KOPT-K1 (cell line): ENCODE data around the gene HADHB.
A peak's percentile ranks its signal among the peaks of the same experiment; 100 is the strongest.
"Not testable (repeated sequence)": the region's sequence is repeated elsewhere in the genome, so short reads cannot be mapped to it uniquely, and the experiment has no call there.

ENCODE experiments used
- H3K27ac ChIP-seq: fragments of 200-600 bp; sonication (generic); 2 replicates; pipeline ENCODE4 v1.5.1; 2016; ENCODE audit warnings: antibody characterized with exemption, mild to moderate bottlenecking, low read depth, low read length; ENCODE audit not compliant: poor library complexity, severe bottlenecking
- H3K36me3 ChIP-seq: fragments of 200-600 bp; sonication (generic); 2 replicates; pipeline ENCODE4 v1.5.1; 2017; ENCODE audit warnings: antibody characterized with exemption, mild to moderate bottlenecking, low read length, moderate library complexity; ENCODE audit not compliant: insufficient read depth
- H3K9me3 ChIP-seq: fragments of 200-600 bp; sonication (generic); 2 replicates; pipeline ENCODE4 v1.5.1; 2017; ENCODE audit warnings: antibody characterized with exemption, low read length, mild to moderate bottlenecking; ENCODE audit not compliant: insufficient read depth, poor library complexity, severe bottlenecking

Gene HADHB

GRCh38 chr2:26324479-26324878 lies 79.7 kb downstream of the HADHB start:
- H3K27ac ChIP-seq, H3K9me3 ChIP-seq, H3K36me3 ChIP-seq: not testable (repeated sequence)

GRCh38 chr2:26324903-26325302 lies 80.2 kb downstream of the HADHB start:
- Histone ChIP-seq H3K36me3 (no peaks in the 10 kb centered on the region), H3K27ac (no peak overlapping the region), H3K9me3 (no peaks in the 10 kb centered on the region)

- Histone ChIP-seq H3K36me3 (no peaks in the 10 kb centered on the region), H3K27ac (no peak overlapping the region), H3K9me3 (no peaks in the 10 kb centered on the region)
Observed at GRCh38 chr2:26325851-26326250, 81.1 kb downstream of the HADHB start.

GRCh38 chr2:26326514-26326913 lies 81.8 kb downstream of the HADHB start:
- Histone ChIP-seq H3K9me3 (no peaks in the 10 kb centered on the region), H3K36me3 (no peaks in the 10 kb centered on the region), H3K27ac (no peak overlapping the region)

- H3K9me3 ChIP-seq = no peaks in the 10 kb centered on the region
- no peak overlapping the region for H3K27ac ChIP-seq
- no peaks in the 10 kb centered on the region for H3K36me3 ChIP-seq
Observed at GRCh38 chr2:26327291-26328272, 82.8 kb downstream of the HADHB start.

- H3K36me3 ChIP-seq, H3K9me3 ChIP-seq, H3K27ac ChIP-seq: not testable (repeated sequence)
Observed at GRCh38 chr2:26329083-26329482, 84.3 kb downstream of the HADHB start.

- no peaks in the 10 kb centered on the region for H3K9me3 ChIP-seq
- H3K27ac ChIP-seq = peak overlapping the region; percentile 16
- H3K36me3 ChIP-seq = no peaks in the 10 kb centered on the region
Observed at GRCh38 chr2:26330114-26330549, 85.4 kb downstream of the HADHB start.

GRCh38 chr2:26330604-26331003 lies 85.9 kb downstream of the HADHB start:
- Histone ChIP-seq H3K9me3 (no peaks in the 10 kb centered on the region), H3K27ac (peak overlapping the region; percentile 16), H3K36me3 (no peaks in the 10 kb centered on the region)

- H3K9me3 ChIP-seq, H3K36me3 ChIP-seq, H3K27ac ChIP-seq: not testable (repeated sequence)
Observed at GRCh38 chr2:26331321-26331720, 86.6 kb downstream of the HADHB start.

GRCh38 chr2:26333293-26333692 lies 88.6 kb downstream of the HADHB start:
- Histone ChIP-seq H3K27ac (no peak overlapping the region), H3K9me3 (no peaks in the 10 kb centered on the region), H3K36me3 (no peaks in the 10 kb centered on the region)

- H3K27ac ChIP-seq = no peak overlapping the region
- H3K9me3 ChIP-seq = no peaks in the 10 kb centered on the region
- H3K36me3 ChIP-seq = no peaks in the 10 kb centered on the region
Observed at GRCh38 chr2:26335231-26335630, 90.5 kb downstream of the HADHB start.

- H3K9me3 ChIP-seq = no peaks in the 10 kb centered on the region
- no peaks in the 10 kb centered on the region for H3K36me3 ChIP-seq
- H3K27ac ChIP-seq = no peak overlapping the region
Observed at GRCh38 chr2:26336719-26337118, 92.0 kb downstream of the HADHB start.

GRCh38 chr2:26337298-26337697 lies 92.6 kb downstream of the HADHB start:
- Histone ChIP-seq H3K36me3 (no peaks in the 10 kb centered on the region), H3K27ac (no peak overlapping the region), H3K9me3 (no peaks in the 10 kb centered on the region)
